Mucosa of stomach (tissue), 1 donor: ENCODE measurements around the gene MOCS1.
"Not testable (repeated sequence)": the region's sequence is repeated elsewhere in the genome, so short reads cannot be mapped to it uniquely, and the experiment has no call there.

Experiments
- H3K27me3 ChIP-seq: one replicate; pipeline ENCODE4 v1.7.0; 2013; ENCODE audit warnings: mild to moderate bottlenecking, low read length; ENCODE audit not compliant: control insufficient read depth, insufficient read depth
- H3K36me3 ChIP-seq: one replicate; pipeline ENCODE4 v1.7.0; 2013; ENCODE audit warnings: low read length; ENCODE audit not compliant: control insufficient read depth, insufficient read depth
- H3K4me1 ChIP-seq: one replicate; pipeline ENCODE4 v1.7.0; 2013; ENCODE audit warnings: mild to moderate bottlenecking, low read length; ENCODE audit not compliant: control insufficient read depth, insufficient read depth
- H3K4me3 ChIP-seq: one replicate; pipeline ENCODE4 v1.7.0; 2013; ENCODE audit warnings: low read length
- H3K9ac ChIP-seq: one replicate; pipeline ENCODE4 v1.7.0; 2013; ENCODE audit warnings: mild to moderate bottlenecking, low read length, moderate library complexity
- H3K9me3 ChIP-seq: one replicate; pipeline ENCODE4 v1.7.0; 2013; ENCODE audit warnings: mild to moderate bottlenecking, low read length, moderate library complexity; ENCODE audit not compliant: control insufficient read depth
- donor health status: Pancreatic carcinoma.

MOCS1 gene

DNA sequence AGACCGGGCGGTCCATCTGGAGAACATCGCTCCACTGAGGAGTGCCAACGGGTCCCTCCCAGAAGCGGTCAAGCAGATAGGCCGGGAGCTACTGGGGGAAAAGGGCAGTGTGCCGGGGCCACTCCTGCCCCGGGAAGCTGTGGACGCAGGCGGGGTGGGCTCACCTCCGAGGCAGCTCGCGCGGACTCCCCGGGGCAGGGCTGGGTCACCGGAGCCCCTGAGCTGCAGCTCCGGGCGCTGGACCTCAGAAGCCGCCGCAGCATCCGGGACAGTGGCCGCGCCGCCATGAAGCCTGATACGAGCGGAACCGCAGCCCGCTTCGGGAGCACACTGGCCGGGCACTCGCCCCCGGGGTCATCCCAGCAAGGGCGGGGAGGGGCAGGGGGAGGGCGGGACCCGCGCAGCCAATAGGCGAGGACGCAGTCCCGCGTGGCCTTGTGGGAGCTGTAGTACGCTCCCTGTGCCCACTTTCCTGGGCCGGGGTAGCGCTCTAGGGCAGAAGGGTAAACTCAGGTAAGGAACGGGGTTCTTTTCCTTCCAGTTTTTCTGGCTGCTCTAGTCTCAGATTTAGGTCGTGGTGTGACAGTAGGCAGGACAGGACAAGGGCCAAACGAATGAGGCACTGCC is at the start of gene MOCS1:
Gene MOCS1 (minus strand): TSS at position 332 of the 627 bp plus-strand sequence. CDS start 45 bp downstream, at position 287.
- no peaks in the 10 kb centered on the region for H3K36me3 ChIP-seq
- H3K4me1 ChIP-seq, result peaks cover 10% of the 10 kb centered on the region
- H3K27me3 ChIP-seq, result no peaks in the 10 kb centered on the region
- H3K9ac ChIP-seq, result peak within 1 kb of the TSS; percentile 45
- H3K4me3 ChIP-seq, result peak within 1 kb of the TSS; percentile 14
- no peaks in the 10 kb centered on the region for H3K9me3 ChIP-seq

DNA sequence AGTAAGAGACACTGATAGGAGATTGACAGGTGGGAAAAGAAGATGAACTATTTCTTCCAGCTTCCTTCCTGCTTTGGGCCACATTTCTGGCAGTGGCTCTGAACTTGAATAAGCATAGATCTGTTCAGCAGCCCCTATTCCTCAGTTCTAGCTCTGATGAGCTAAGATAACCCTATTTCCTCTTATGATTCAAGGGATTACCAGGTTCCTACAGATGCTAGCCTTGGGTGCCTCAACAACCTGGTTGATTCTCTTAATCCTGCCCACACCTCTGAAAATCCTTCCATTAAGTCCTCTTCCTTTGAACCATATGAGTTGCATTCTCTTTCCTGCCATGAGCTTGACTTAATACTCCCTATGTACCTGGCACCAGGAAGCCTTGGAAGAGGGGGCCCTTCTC is 49.8 kb upstream of the MOCS1 start:
- Histone ChIP-seq H3K4me1 (no peaks in the 10 kb centered on the region), H3K9me3 (no peaks in the 10 kb centered on the region), H3K9ac (no peak overlapping the region), H3K36me3 (no peaks in the 10 kb centered on the region), H3K27me3 (no peaks in the 10 kb centered on the region), H3K4me3 (no peak overlapping the region)

DNA sequence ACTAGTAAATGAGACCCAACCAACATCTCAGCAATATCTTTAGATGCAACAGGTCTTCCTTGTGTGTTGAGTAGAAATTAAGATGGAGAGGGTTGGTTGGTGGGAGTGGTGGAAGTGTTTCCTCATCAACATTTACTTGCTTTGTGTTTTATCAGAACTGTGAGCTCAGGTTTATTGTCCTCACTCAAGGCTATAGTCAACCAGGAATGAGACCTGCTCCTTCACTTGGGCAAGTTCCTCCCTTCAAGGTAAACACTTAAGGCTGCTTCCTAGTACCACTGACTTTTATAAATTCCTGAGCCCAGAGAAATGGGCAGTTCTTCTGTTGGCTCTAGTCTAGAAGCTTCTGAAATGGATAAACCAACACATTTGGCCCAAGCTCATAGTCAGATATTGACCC is 48.9 kb upstream of the MOCS1 start:
- Histone ChIP-seq H3K36me3 (no peaks in the 10 kb centered on the region), H3K9ac (no peak overlapping the region), H3K27me3 (no peaks in the 10 kb centered on the region), H3K4me1 (no peaks in the 10 kb centered on the region), H3K4me3 (no peak overlapping the region), H3K9me3 (no peaks in the 10 kb centered on the region)

DNA sequence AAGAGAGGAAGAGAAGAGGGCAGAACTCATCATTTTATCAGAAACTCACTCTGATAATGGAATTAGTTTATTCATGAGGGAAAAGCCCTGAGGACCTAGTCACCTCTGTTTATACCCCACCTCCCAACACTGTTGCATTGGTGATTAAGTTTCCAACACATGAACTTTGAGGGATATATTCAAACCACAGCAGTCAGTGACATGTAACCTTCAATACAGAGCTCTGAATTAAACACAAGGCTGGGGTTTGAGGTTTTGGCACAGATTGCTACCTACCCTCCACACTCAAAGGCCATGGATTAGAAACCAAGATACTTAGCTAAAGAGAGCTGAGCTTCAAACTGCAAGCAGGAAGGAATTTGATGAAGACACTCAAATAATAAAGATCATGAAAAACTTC is 48.5 kb upstream of the MOCS1 start:
- Histone ChIP-seq H3K9me3 (no peaks in the 10 kb centered on the region), H3K36me3 (no peaks in the 10 kb centered on the region), H3K27me3 (no peaks in the 10 kb centered on the region), H3K4me3 (no peak overlapping the region), H3K4me1 (no peaks in the 10 kb centered on the region), H3K9ac (no peak overlapping the region)

DNA sequence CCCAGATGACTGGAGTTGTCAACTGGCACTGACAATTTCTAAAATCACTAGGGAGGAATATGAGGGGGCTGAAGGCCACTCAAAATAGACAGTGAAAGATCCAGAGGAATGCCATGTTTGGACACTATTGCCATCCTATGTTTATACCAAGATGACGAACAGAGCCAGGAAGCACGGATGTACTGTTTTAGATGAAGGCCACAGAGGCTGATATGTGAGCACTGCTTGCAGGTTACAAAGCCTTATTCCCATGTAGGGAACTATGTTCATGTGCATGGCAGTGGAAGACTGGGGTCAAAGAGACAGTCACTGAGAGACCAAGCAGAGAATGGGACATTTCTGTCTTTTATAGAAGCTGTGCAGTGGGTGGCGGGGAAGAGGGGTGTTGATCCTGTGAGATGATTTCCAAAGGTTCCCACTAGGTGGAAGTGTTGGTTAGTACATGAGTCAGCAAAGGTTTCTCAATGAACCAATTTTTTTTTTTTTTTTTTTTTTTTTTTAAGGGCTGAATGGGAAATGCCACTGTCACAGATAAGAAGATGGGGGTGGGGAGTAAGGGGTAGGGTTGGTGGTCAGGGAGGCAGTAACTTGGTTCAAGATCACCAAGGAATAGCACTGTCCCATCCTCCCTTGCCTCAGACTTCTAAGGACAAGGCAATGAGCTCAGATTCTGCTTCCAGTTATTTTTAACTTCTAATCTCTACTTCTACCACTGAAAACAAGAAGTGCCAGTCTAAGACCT is 46.7 kb upstream of the MOCS1 start:
- no peaks in the 10 kb centered on the region for H3K36me3 ChIP-seq
- H3K4me1 ChIP-seq, result no peaks in the 10 kb centered on the region
- H3K9ac ChIP-seq, result no peak overlapping the region
- H3K27me3 ChIP-seq, result no peaks in the 10 kb centered on the region
- H3K4me3 ChIP-seq, result no peak overlapping the region
- H3K9me3 ChIP-seq, result no peaks in the 10 kb centered on the region

DNA sequence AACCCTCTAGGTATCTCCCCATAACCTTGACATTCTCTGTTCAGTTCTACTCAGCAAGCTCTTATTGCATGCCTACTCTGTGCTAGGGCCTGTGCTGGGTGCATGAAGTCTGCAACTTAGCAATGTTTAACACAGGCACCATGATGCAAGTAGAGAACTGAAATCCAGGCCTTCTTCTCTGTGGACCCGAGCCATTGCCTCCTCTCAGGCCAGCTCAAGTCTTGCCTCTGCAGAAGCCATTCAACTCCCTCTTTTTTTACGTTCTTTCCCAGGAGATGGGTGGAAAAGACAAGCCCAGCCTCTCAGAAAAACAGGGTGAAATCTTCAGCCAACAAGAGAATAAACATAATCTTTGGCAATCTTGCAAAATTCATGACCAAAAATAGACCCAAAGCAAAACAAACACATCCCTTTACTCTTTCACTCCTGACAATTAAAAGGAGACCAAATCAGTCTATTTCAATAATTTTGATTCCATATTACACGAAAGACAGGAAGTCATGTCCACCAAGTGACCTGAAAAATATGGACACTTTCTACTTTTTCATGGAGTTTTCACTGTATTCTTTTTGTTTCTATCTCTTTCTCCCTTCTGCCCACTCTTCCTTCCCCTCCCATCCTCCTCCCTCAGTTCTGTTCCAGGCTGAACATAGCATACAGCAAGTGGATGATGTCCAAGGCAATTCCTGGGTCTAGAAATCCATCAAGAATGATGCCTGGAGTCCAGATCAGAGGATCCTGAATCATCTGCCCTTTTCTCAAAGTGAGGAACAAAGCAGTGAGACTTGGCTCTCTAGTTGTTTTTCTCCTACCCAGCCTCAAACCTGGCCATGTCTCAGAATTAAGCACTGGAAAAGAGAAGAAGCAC is 45.4 kb upstream of the MOCS1 start:
- H3K4me1 ChIP-seq, result no peaks in the 10 kb centered on the region
- H3K9me3 ChIP-seq, result no peaks in the 10 kb centered on the region
- H3K4me3 ChIP-seq, result no peak overlapping the region
- H3K36me3 ChIP-seq, result no peaks in the 10 kb centered on the region
- H3K9ac ChIP-seq, result no peak overlapping the region
- H3K27me3 ChIP-seq, result no peaks in the 10 kb centered on the region

DNA sequence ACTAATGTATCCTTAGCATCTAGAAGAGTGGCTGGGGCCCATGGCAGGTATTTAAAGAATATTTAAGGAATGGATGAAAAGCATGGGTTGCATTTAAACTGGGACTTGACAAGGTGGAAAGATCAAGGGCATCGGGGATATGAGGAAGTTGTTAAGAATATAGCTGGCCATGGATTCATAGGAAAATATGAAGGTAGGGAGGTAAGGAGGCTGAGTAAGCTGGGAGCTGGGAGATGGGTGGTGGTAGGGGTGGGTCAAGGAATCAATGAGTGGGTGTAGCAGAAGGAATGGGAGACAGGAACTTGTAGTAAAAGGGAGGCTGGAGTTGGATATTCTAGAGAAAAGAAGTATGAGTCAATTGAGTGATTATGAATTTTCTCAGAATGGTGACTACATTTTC is 44.0 kb upstream of the MOCS1 start:
- Histone ChIP-seq H3K4me1 (no peaks in the 10 kb centered on the region), H3K4me3 (no peak overlapping the region), H3K9ac (no peak overlapping the region), H3K9me3 (no peaks in the 10 kb centered on the region), H3K36me3 (no peaks in the 10 kb centered on the region), H3K27me3 (no peaks in the 10 kb centered on the region)

DNA sequence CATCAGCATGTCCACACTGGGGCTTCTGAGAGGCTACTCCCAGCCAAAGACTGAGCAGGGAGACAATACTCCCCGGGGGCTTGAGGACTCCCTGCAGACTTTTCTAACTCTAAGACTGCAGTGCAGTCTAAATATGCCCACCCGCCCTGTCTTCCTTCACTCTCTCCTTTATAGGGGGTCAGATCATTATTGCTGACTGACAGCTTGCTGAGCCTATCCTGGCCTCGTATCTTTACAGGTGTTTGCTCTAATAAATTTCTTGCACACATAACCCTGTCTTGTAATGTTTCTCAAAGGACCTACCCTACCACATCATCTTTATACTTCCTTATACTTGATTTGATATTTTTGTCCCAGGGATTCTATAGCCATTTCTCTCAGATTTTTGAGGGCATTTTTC is 39.4 kb upstream of the MOCS1 start:
- no peak overlapping the region for H3K4me3 ChIP-seq
- H3K9me3 ChIP-seq, result no peaks in the 10 kb centered on the region
- no peaks in the 10 kb centered on the region for H3K27me3 ChIP-seq
- no peaks in the 10 kb centered on the region for H3K4me1 ChIP-seq
- H3K36me3 ChIP-seq, result no peaks in the 10 kb centered on the region
- no peak overlapping the region for H3K9ac ChIP-seq

DNA sequence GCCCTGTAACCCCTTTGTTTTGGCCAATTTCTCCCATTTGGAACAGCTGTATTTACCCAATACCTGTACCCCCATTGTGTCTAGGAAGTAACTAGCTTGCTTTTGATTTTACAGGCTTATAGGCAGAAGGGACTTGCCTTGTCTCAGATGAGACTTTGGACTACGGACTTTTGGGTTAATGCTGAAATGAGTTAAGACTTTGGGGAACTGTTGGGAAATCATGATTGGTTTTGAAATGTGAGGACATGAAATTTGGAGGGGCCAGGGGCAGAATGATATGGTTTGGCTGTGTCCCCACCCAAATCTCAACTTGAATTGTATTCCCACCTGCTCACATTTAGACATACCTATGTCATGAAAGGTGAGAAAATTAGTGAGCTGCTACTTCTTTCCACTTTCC is 38.5 kb upstream of the MOCS1 start:
- not testable (repeated sequence) for H3K27me3 ChIP-seq, H3K36me3 ChIP-seq, H3K4me1 ChIP-seq, H3K9me3 ChIP-seq, H3K9ac ChIP-seq, H3K4me3 ChIP-seq

DNA sequence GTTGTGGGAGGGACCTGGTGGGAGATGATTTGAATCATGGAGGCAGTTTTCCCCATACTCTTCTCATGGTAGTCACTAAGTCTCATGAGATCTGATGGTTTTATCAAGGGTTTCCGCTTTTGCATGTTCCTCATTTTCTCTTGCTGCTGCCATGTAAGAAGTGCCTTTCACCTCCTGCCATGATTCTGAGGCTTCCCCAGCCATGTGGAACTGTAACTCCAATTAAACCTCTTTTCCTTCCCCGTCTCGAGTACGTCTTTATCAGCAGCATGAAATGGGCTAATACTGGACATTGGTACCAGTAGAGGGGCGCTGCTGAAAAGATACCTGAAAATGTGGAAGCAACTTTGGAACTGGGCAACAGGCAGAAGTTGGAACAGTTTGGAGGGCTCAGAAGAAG is 36.9 kb upstream of the MOCS1 start:
- not testable (repeated sequence) for H3K9me3 ChIP-seq, H3K27me3 ChIP-seq, H3K4me3 ChIP-seq, H3K36me3 ChIP-seq, H3K9ac ChIP-seq, H3K4me1 ChIP-seq

DNA sequence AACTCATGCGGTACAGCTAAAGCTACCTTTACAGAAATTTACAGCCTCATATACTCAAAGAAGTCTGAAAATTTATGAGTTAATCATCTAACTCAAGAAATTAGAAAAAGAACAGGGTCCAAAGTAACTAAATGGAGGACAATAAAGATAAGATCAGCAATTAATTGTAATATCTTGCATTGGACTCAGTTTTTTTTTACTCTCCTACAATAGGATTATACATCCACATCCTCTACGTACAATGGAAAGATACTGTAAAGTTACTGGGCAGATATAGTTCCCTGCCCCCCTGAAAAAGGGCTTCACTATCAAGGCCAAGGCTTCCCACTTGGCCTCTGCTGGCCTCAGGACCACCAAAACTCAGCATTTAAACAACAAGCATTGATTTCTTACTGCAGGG is 31.5 kb upstream of the MOCS1 start:
- Histone ChIP-seq H3K27me3 (no peaks in the 10 kb centered on the region), H3K9me3 (no peaks in the 10 kb centered on the region), H3K9ac (no peak overlapping the region)

DNA sequence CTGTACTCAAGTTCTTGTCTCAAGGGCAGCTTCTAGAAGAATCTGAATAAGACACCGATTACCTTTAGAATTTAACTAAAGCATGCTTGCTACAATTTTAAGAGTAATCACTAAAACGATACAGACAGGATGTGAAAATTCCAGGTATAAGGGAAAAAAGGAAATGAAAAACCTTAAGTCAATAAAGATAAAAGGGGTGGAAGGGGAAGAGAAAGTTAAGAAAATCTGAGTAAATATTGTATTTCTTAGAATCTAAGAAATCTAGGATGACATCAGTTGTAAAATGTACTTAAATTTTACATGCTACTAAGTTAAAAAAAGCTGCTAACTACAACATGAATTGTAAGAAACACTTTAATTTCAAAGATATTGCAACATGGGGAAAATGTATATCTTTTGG is 30.3 kb upstream of the MOCS1 start:
- Histone ChIP-seq H3K9ac (no peak overlapping the region), H3K36me3 (no peaks in the 10 kb centered on the region), H3K4me1 (no peaks in the 10 kb centered on the region), H3K27me3 (no peaks in the 10 kb centered on the region), H3K4me3 (no peak overlapping the region), H3K9me3 (no peaks in the 10 kb centered on the region)

More for the DNA sequence above, 31.5 kb upstream of the MOCS1 start:
- no peak overlapping the region for H3K4me3 ChIP-seq
- H3K36me3 ChIP-seq, result no peaks in the 10 kb centered on the region
- H3K4me1 ChIP-seq, result no peaks in the 10 kb centered on the region
